Adrenal gland (tissue), 12 donors: ENCODE measurements around the gene BACH2. TPM values are rescaled to one million over a fixed set of nuclear protein-coding genes. Genes with fewer than 3 reads are reported as not detected.

Source experiments
- DNase-seq, 7 donors: peaks; one replicate each; pipeline ENCODE4 v3.0.0-alpha.2; 2019 to 2020
- H3K27ac ChIP-seq, 5 donors: fragments of 200-600 bp; sonication (generic) in 4 of 5; 1 replicate in 3 of 5; 2 replicates in 2 of 5; pipeline versions ENCODE4 v1.5.1 to v1.8.0; 2016 to 2020; ENCODE audit warnings: mild to moderate bottlenecking in 1 of 5
- H3K27me3 ChIP-seq: fragments of 200-600 bp; 2 replicates; pipeline ENCODE4 v1.8.0; 2021
- H3K36me3 ChIP-seq, 2 donors: fragments of 200-600 bp; replicated peaks in 1 of 2; 1 replicate in 1 of 2; 2 replicates in 1 of 2; pipeline versions ENCODE4 v1.5.1 to v1.8.0; 2018 to 2022
- H3K4me1 ChIP-seq, 2 donors: fragments of 200-600 bp; replicated peaks in 1 of 2; 1 replicate in 1 of 2; 2 replicates in 1 of 2; pipeline versions ENCODE4 v1.5.1 to v1.8.0; 2018 to 2021
- H3K4me3 ChIP-seq, 4 donors: fragments of 200-600 bp; sonication (generic) in 3 of 4; one replicate each; pipeline ENCODE4 v1.5.1; 2016 to 2018
- H3K9me3 ChIP-seq, 3 donors: fragments of 200-600 bp; sonication (generic) in 1 of 3; replicated peaks in 1 of 3; 1 replicate in 2 of 3; 2 replicates in 1 of 3; pipeline versions ENCODE4 v1.5.1 to v1.8.0; 2016 to 2021
- POLR2A ChIP-seq, 2 donors: fragments of 450-650 bp; IDR thresholded peaks; one replicate each; pipeline ENCODE4 v1.6.1; 2017; ENCODE audit warnings: antibody characterized with exemption in 2 of 2, mild to moderate bottlenecking in 2 of 2, moderate library complexity in 1 of 2
- WGBS, 4 donors: extraction: QIAGEN DNeasy Blood & Tissue Kit in 2 of 4; methylation state at CpG; one replicate each; pipeline versions ENCODE4 v1.1.5 to v1.1.7; 2013 to 2017; 5-methylcytosine and 5-hydroxymethylcytosine counted together
- intact Hi-C, 2 donors: fragments of 100-400 bp; cut with DNase I; formaldehyde crosslinking; loops; one replicate each; pipeline versions ENCODE4 v1.14.1 to v1.15.0; 2022 to 2023
- polyA plus RNA-seq, 3 donors: library from polyadenylated mRNA; stranded (reverse); fragments of 200-250 nt in 2 of 3; fragments of 350-450 nt in 1 of 3; fragmentation: Illumina TruSeq in 1 of 3; extraction: RNeasy Lipid Tissue Mini Kit (QIAGEN cat#74804) in 1 of 3; gene quantifications; one replicate each; pipeline ENCODE4 v1.2.3, GENCODE V29; 2013 to 2014
- total RNA-seq, 9 donors: library from RNA; depleted of rRNA in 4 of 9; stranded (reverse); fragments of >200 nt in 4 of 9; fragments of 120-200 nt in 1 of 9; fragmentation: NEBNext Ultra II Directional in 1 of 9; extraction: Animal tissue kit (Norgen Biotek cat#: 25700) in 1 of 9; gene quantifications; one replicate each; pipeline versions ENCODE4 v1.1.0 to v1.2.4, GENCODE V29; 2013 to 2023
- TF ChIP-seq, protein P1 (sequence below), 6 experiments: fragments of 450-650 bp in 4 of 6; fragments of 200-600 bp in 2 of 6; sonication (generic) in 1 of 6; IDR thresholded peaks; 1 replicate in 5 of 6; 2 replicates in 1 of 6; pipeline versions ENCODE4 v1.5.1 to v1.8.0; 2016 to 2021; ENCODE audit warnings: antibody characterized with exemption in 6 of 6, mild to moderate bottlenecking in 2 of 6, moderate library complexity in 1 of 6
- donor health status: healthy with polysubstance abuse.
- donor health status: Bipolar disorder and iron deficiency.
- donor health status: DM: yes; HTN: yes; CAD: no.
- donor health status: DM: no; HTN: no; CAD: no.
- donor health status: DM: no; HTN: no; CAD: no.
- donor health status: DM: yes; HTN: yes; CAD: no.

BACH2 gene
- total and polyA plus RNA-seq, 12 donors: 0.08 to 2.9 (median 0.83) TPM

DNA sequence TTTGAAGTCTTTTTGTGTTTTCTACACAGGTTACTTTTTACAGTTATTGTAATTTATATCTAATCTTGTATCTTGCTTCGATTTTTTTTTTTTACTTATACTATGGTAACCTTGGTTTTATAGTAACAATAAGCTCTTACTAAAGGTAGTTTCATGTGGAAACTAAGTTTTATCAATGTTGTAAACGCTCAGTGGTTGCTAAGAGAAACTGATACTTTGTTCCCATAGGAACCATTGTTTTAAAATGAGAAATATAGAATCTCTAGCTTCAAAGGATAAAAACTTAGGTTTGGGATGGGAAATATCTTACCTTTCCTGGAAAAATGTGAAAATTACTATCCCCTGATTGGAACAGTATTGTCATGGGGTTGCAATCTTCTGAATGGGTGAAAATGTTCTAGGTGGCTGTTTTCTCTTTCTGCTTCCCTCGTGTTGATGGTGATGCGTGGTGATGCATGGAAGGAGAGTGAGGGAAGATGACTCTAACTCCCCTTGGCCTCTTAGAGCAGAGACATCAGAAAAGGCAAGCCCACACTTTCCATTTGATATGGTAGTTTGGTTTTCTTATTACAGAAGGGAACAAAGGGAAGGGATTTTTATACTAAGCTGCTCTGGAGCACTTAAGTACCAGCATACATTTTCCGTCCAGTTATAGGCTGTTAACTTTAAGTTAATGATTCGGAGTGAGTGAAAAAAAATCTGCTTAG is 23.5 kb upstream of the BACH2 start:
- Histone ChIP-seq H3K4me3 (no peak overlapping the region), H3K27ac (no peak overlapping the region), H3K4me1 (no peaks in the 10 kb centered on the region), H3K36me3 (no peaks in the 10 kb centered on the region), H3K27me3 (no peaks in the 10 kb centered on the region), H3K9me3 (no peaks in the 10 kb centered on the region)
- no peak for DNase-seq
- intact Hi-C loops: no loop called here
- WGBS, 4 donors: 72 to 80% (median 77%) methylated on average over 6 of the region's 6 CpGs
- no peak for TF ChIP-seq POLR2A (IDR thresholded peaks at IDR 0.05)
- TF ChIP-seq, protein P1, sequence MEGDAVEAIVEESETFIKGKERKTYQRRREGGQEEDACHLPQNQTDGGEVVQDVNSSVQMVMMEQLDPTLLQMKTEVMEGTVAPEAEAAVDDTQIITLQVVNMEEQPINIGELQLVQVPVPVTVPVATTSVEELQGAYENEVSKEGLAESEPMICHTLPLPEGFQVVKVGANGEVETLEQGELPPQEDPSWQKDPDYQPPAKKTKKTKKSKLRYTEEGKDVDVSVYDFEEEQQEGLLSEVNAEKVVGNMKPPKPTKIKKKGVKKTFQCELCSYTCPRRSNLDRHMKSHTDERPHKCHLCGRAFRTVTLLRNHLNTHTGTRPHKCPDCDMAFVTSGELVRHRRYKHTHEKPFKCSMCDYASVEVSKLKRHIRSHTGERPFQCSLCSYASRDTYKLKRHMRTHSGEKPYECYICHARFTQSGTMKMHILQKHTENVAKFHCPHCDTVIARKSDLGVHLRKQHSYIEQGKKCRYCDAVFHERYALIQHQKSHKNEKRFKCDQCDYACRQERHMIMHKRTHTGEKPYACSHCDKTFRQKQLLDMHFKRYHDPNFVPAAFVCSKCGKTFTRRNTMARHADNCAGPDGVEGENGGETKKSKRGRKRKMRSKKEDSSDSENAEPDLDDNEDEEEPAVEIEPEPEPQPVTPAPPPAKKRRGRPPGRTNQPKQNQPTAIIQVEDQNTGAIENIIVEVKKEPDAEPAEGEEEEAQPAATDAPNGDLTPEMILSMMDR (IDR thresholded peaks at IDR 0.05): no peak

DNA sequence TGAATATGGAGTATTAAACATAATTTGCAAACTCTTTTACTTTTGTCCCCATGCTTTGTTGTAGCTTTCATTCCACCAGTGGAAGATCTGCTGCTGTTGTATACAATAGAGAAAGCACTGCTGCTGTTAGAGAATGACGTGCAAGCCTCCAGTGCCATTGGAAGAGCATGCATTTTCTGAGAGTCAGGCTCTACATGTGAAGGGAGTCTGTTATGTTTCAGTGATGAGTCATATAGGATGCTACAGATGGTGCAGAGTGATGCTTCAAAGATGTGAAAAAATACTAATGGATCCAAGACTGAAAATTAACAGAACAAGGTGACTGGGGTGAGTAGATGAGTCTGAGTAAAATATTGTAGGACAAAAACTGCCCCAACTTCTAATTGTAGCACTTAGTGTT is 22.4 kb upstream of the BACH2 start:
- TF ChIP-seq, protein P1 (IDR thresholded peaks at IDR 0.05): no peak
- WGBS, 4 donors: 67 to 84% (median 80%) methylated on average over 1 of the region's 1 CpG

DNA sequence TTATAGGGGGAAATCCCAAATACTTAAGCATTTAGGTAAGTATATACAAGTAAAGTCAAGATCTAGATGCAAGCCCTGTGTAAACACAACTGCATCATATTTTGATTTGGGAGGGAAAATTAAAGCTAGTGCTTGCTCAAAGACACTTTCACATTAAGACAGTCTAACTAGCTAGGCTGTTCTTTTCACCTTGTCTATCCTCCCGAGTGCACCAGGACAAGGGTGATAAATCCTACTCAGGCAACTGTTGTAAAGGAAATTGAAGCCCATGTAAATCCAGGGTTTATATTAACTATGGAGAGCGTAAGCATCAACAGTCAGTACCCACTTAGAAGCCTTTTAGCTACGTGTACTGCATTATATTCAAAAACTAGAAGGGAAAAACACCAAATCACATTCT is 19.3 kb upstream of the BACH2 start:
- intact Hi-C loops: no loop called here
- no peak for DNase-seq
- H3K9me3 ChIP-seq: no peaks in the 10 kb centered on the region
- no peak overlapping the region for H3K4me3 ChIP-seq
- no peaks in the 10 kb centered on the region for H3K4me1 ChIP-seq
- no peak overlapping the region for H3K27ac ChIP-seq
- TF ChIP-seq POLR2A (IDR thresholded peaks at IDR 0.05): no peak
- TF ChIP-seq, protein P1 (IDR thresholded peaks at IDR 0.05): no peak
- H3K27me3 ChIP-seq: no peaks in the 10 kb centered on the region
- 70 to 83% (median 71%) methylated on average over 3 of the region's 3 CpGs for WGBS, 4 donors
- no peaks in the 10 kb centered on the region for H3K36me3 ChIP-seq

More for the DNA sequence above, 22.4 kb upstream of the BACH2 start:
- Histone ChIP-seq H3K4me1 (no peaks in the 10 kb centered on the region), H3K27ac (no peak overlapping the region), H3K9me3 (no peaks in the 10 kb centered on the region), H3K4me3 (no peak overlapping the region), H3K36me3 (no peaks in the 10 kb centered on the region), H3K27me3 (no peaks in the 10 kb centered on the region)
- DNase-seq: no peak
- intact Hi-C loops: no loop called here

DNA sequence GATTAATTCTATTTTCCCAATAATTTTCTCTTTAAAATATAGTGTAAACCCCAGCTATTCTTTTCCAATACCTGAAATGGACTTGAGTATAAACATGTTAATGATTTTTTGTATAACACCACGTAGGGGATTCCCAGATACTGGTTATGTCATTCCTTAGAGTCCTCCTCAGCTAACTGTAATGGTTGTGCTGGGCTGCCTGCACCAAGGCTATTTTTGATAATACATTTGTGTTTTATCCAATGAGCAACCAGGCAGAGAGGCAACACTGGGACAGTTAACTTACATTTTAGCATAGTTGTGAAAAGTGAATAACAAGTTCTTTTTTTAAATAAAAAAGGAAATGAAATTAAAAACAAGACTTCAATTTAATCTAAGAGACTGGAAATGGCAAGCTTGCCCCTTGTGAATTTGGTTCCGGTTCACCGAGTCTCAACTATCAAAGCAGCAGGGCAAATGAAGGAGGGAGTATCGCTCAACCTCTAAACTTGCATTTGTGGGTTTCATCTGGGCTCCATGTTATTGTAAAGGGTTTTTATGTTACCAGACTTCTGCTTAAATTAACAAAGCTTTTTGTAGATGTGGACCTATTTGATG is 18.8 kb upstream of the BACH2 start:
- intact Hi-C loops: no loop called here
- H3K27ac ChIP-seq: no peak overlapping the region
- 80 to 88% (median 85%) methylated on average over 4 of the region's 4 CpGs for WGBS, 4 donors
- H3K4me3 ChIP-seq: no peak overlapping the region
- no peaks in the 10 kb centered on the region for H3K27me3 ChIP-seq
- TF ChIP-seq, protein P1 (IDR thresholded peaks at IDR 0.05): no peak
- no peak for TF ChIP-seq POLR2A (IDR thresholded peaks at IDR 0.05)
- H3K36me3 ChIP-seq: no peaks in the 10 kb centered on the region
- no peaks in the 10 kb centered on the region for H3K4me1 ChIP-seq
- DNase-seq: no peak
- H3K9me3 ChIP-seq: no peaks in the 10 kb centered on the region
